Measurements from ENCODE around the gene KRTAP9-7. TPM values are rescaled to one million over a fixed set of nuclear protein-coding genes. Genes with fewer than 3 reads are reported as not detected.

Gene KRTAP9-7
- total RNA-seq, 1 experiment from 2014 or later: not detected

GRCh38 chr17:41308251-41308917, 32.9 kb downstream of the KRTAP9-7 start:
- no peaks in the 10 kb centered on the region for H3K36me3 Mint-ChIP-seq (ENCODE audit: insufficient read depth in 1 of 3, low read depth in 3 of 3)
- no peaks in the 10 kb centered on the region for H3K9me3 ChIP-seq (ENCODE audit: control insufficient read depth, low read depth, low read length)
- H3K23me2 ChIP-seq (ENCODE audit: insufficient read length, low read depth, low read length, poor library complexity, severe bottlenecking): no peaks in the 10 kb centered on the region
- H3K4ac ChIP-seq (ENCODE audit: low read depth, low read length): no peak overlapping the region
- no peak overlapping the region for H4K91ac ChIP-seq (ENCODE audit: insufficient read length, low read depth, low read length)
- no peak overlapping the region for H3K27ac ChIP-seq (ENCODE audit: insufficient read length, low read depth, low read length)
- H3T11ph ChIP-seq (ENCODE audit: low read length): no peak overlapping the region
- H3K4me2 ChIP-seq (ENCODE audit: insufficient read depth, insufficient read length, low read length): no peak overlapping the region
- no peak overlapping the region for H2BK15ac ChIP-seq (ENCODE audit: low read depth, low read length)
- H3K18ac ChIP-seq (ENCODE audit: insufficient read length, low read depth, low read length): no peak overlapping the region
- no peak overlapping the region for H2AFZ ChIP-seq (ENCODE audit: low read length)
- no peak for TF ChIP-seq CTCF (conservative IDR thresholded peaks at IDR 0.05)
- DNase-seq: no peak
- H3K27ac Mint-ChIP-seq: peak overlapping the region in 2 of 3 experiments; percentile 5 to 12; a peak in 2 of 7 replicates
- no peak overlapping the region for H3K4me3 Mint-ChIP-seq
- no peaks in the 10 kb centered on the region for H3K27me3 ChIP-seq (ENCODE audit: insufficient read depth, low read length)
- no peaks in the 10 kb centered on the region for H3K4me1 ChIP-seq (ENCODE audit: insufficient read depth, low read length)
- no peak overlapping the region for H3K56ac ChIP-seq (ENCODE audit: insufficient read length, low read depth, low read length)
- no peaks in the 10 kb centered on the region for H3K79me1 ChIP-seq (ENCODE audit: insufficient read depth, low read depth, low read length, poor library complexity, severe bottlenecking)
- H3K9ac ChIP-seq (ENCODE audit: extremely low read depth, insufficient read length, low read length): no peak overlapping the region
- no peaks in the 10 kb centered on the region for H3K4me1 Mint-ChIP-seq
- no peaks in the 10 kb centered on the region for H3K79me2 ChIP-seq (ENCODE audit: insufficient read depth, low read length)
- H3K9me3 Mint-ChIP-seq: no peaks in the 10 kb centered on the region
- H2BK5ac ChIP-seq (ENCODE audit: insufficient read length, low read length): no peak overlapping the region
- H3K27me3 Mint-ChIP-seq (ENCODE audit: low read depth): peaks cover 15% of the 10 kb centered on the region
- H2BK12ac ChIP-seq (ENCODE audit: insufficient read length, low read depth, low read length): no peak overlapping the region
- no peaks in the 10 kb centered on the region for H4K20me1 ChIP-seq (ENCODE audit: control insufficient read depth, insufficient read depth, insufficient read length)
- no peak overlapping the region for H4K5ac ChIP-seq (ENCODE audit: insufficient read length, low read depth, low read length)
- WGBS (ENCODE audit: extremely low coverage, insufficient read length, low lambda C conversion rate): no CpG with 5 or more reads among the region's 10 CpGs
- H4K8ac ChIP-seq (replicated peaks; ENCODE audit: insufficient read length, low read depth, low read length): no peak overlapping the region
- peak overlapping the region; percentile 10; the same call in 1 of the 2 replicates for H3K14ac ChIP-seq (ENCODE audit: insufficient read depth, low read length)
- H2AK5ac ChIP-seq (ENCODE audit: insufficient read length, low read length): no peak overlapping the region
- H2BK120ac ChIP-seq (ENCODE audit: low read depth, low read length, poor library complexity, severe bottlenecking): no peak overlapping the region
- H2BK20ac ChIP-seq (ENCODE audit: low read depth, low read length, poor library complexity, severe bottlenecking): no peak overlapping the region
- no peak overlapping the region for H3K23ac ChIP-seq (ENCODE audit: insufficient read length, low read depth, low read length)

Measured in H9 (cell line).